K562 (cell line): Measurements from ENCODE around the gene ABHD3. TPM values are rescaled to one million over a fixed set of nuclear protein-coding genes. Genes with fewer than 3 reads are reported as not detected.

ENCODE experiments used
- ARID3A ChIP-seq: IDR thresholded peaks from 2 replicates; pipeline ENCODE4 v1.6.1; 2012; ENCODE audit warnings: low read depth, low read length, improper control_type of control experiment, borderline replicate concordance
- BRCA1 ChIP-seq, 2 experiments: fragments of 450-650 bp in 1 of 2; sonication (generic) in 1 of 2; formaldehyde crosslinking in 1 of 2; IDR thresholded peaks; 2 replicates each; pipeline versions ENCODE4 v1.5.0 to v1.6.1; 2017 to 2020; ENCODE audit warnings: mild to moderate bottlenecking in 1 of 2, missing genetic modification reagents in 1 of 2
- BRD9 ChIP-seq: fragments of 450-650 bp; IDR thresholded peaks from 2 replicates; pipeline ENCODE4 v1.6.1; 2018; ENCODE audit warnings: low read depth; ENCODE audit not compliant: partially characterized antibody
- C11orf30 ChIP-seq: fragments of 450-650 bp; IDR thresholded peaks from 2 replicates; pipeline ENCODE4 v1.6.1; 2016; ENCODE audit warnings: low read depth, mild to moderate bottlenecking
- CBFB ChIP-seq: sonication (generic); formaldehyde crosslinking; IDR thresholded peaks from 2 replicates; pipeline ENCODE4 v1.4.0; 2020; ENCODE audit warnings: mild to moderate bottlenecking, missing genetic modification reagents
- CBX8 ChIP-seq: fragments of 200-600 bp; sonication (generic); IDR thresholded peaks from 2 replicates; pipeline ENCODE4 v1.6.1; 2012; ENCODE audit warnings: borderline replicate concordance, mixed run types, low read depth, mild to moderate bottlenecking, moderate library complexity, mixed read lengths, low read length, control low read depth, inconsistent platforms; ENCODE audit not compliant: poor library complexity, severe bottlenecking; ENCODE audit errors: extremely low read depth
- CC2D1A ChIP-seq: fragments of 450-650 bp; IDR thresholded peaks from 2 replicates; pipeline ENCODE4 v1.6.1; 2017; ENCODE audit warnings: mild to moderate bottlenecking
- DMBX1 ChIP-seq: fragments of 250-450 bp; sonication (Bioruptor Pico); IDR thresholded peaks from 2 replicates; pipeline ENCODE4 v1.8.0; 2022; ENCODE audit warnings: inconsistent platforms, mild to moderate bottlenecking, moderate library complexity, borderline replicate concordance
- EHMT2 ChIP-seq: fragments of 450-650 bp; IDR thresholded peaks from 2 replicates; pipeline ENCODE4 v1.6.1; 2018; ENCODE audit warnings: antibody characterized with exemption
- FOXA3 ChIP-seq, 2 experiments: fragments of 450-650 bp in 1 of 2; sonication (generic) in 1 of 2; formaldehyde crosslinking; IDR thresholded peaks in 1 of 2; conservative IDR thresholded peaks in 1 of 2; 2 replicates each; pipeline versions ENCODE4 v1.4.0 to v1.8.0; 2020 to 2022; ENCODE audit warnings: mild to moderate bottlenecking in 2 of 2, missing genetic modification reagents in 1 of 2
- FOXO4 ChIP-seq: fragments of 450-650 bp; formaldehyde crosslinking; IDR thresholded peaks from 2 replicates; pipeline ENCODE4 v1.4.0; 2020; ENCODE audit warnings: mild to moderate bottlenecking, moderate library complexity
- GTF3C2 ChIP-seq: IDR thresholded peaks from 3 replicates; pipeline ENCODE4 v1.6.1; 2011; ENCODE audit warnings: borderline replicate concordance, mild to moderate bottlenecking, moderate library complexity; ENCODE audit not compliant: insufficient read length; ENCODE audit errors: extremely low read depth
- HNRNPH1 ChIP-seq: fragments of 200-400 bp; formaldehyde crosslinking; optimal IDR thresholded peaks from 2 replicates; pipeline ENCODE3; 2017; ENCODE audit warnings: low read depth, mild to moderate bottlenecking, low read length, moderate library complexity
- MXI1 ChIP-seq: IDR thresholded peaks from 2 replicates; pipeline ENCODE4 v1.6.1; 2011; ENCODE audit warnings: low read depth, mild to moderate bottlenecking, improper control_type of control experiment, low read length
- PHF8 ChIP-seq: fragments of 200-600 bp; sonication (generic); IDR thresholded peaks from 2 replicates; pipeline ENCODE4 v1.6.1; 2012; ENCODE audit warnings: mixed run types, mild to moderate bottlenecking, inconsistent platforms, low read length, moderate library complexity, borderline replicate concordance
- RFX1 ChIP-seq: fragments of 450-650 bp; IDR thresholded peaks from 2 replicates; pipeline ENCODE4 v1.6.1; 2016; ENCODE audit warnings: mild to moderate bottlenecking, moderate library complexity
- SRSF3 ChIP-seq: fragments of 200-400 bp; formaldehyde crosslinking; IDR thresholded peaks from 2 replicates; pipeline ENCODE4 v1.6.1; 2016; ENCODE audit warnings: mild to moderate bottlenecking, low read length, moderate library complexity; ENCODE audit not compliant: insufficient read depth
- TBP ChIP-seq: optimal IDR thresholded peaks from 2 replicates; pipeline ENCODE3; 2011; ENCODE audit warnings: low read depth, low read length, improper control_type of control experiment
- ZNF197 ChIP-seq: fragments of 200-800 bp; sonication (Bioruptor generic); IDR thresholded peaks from 2 replicates; pipeline ENCODE4 v1.6.1; 2016; ENCODE audit warnings: low read depth, missing genetic modification characterization, missing compliant biosample characterization
- ZNF445 ChIP-seq: fragments of 250-450 bp; sonication (Bioruptor Pico); IDR thresholded peaks from 2 replicates; pipeline ENCODE4 v1.4.0; 2020; ENCODE audit warnings: low read depth, mild to moderate bottlenecking, moderate library complexity
- ZNF778 ChIP-seq: fragments of 450-650 bp; formaldehyde crosslinking; IDR thresholded peaks from 2 replicates; pipeline ENCODE4 v1.4.0; 2020; ENCODE audit warnings: mild to moderate bottlenecking, moderate library complexity
- polyA plus RNA-seq, 8 experiments: library from polyadenylated mRNA; depleted of rRNA in 4 of 8; stranded (reverse) in 5 of 8; unstranded in 3 of 8; fragments of >200 nt; fragmentation: Nextera tagmentation in 2 of 8; fragmentation: Illumina TruSeq in 1 of 8; extraction: Ambion mirVana in 2 of 8; extraction: Trizol in 1 of 8; gene quantifications; 2 replicates each; pipeline versions ENCODE4 v1.2.1 to v1.2.3, GENCODE V29; 2011 to 2014; ENCODE audit warnings: inconsistent platforms in 1 of 8, missing spikeins in 1 of 8
- total RNA-seq, 7 experiments: library from RNA; depleted of rRNA in 6 of 7; stranded (reverse); fragments of >200 nt in 6 of 7; fragmentation: Illumina TruSeq in 2 of 7; extraction: Trizol in 2 of 7; gene quantifications; 2 replicates each; pipeline versions ENCODE4 v1.2.1 to v1.2.3, GENCODE V29; 2011 to 2021; ENCODE audit warnings: low replicate concordance in 1 of 7

The ABHD3 gene
- total and polyA plus RNA-seq, 9 of the 15 experiments (the other 6 are each of a cell fraction or from before 2014, with no cell fraction given) = 6.3 to 38.8 (median 19.4) TPM

GRCh38 chr18:21735452-21736015 lies 31.0 kb upstream of the ABHD3 start (continued):
- TF ChIP-seq GTF3C2 = no peak
- no peak for TF ChIP-seq ARID3A
- no peak for TF ChIP-seq FOXO4 (CRISPR knock-in tag)
- TF ChIP-seq SRSF3 = no peak
- peak; percentile 37; the same call in 1 of the 2 replicates for TF ChIP-seq PHF8
- TF ChIP-seq FOXA3 (CRISPR knock-in tag; conservative IDR thresholded peaks at IDR 0.05 in 1 of 2, IDR thresholded peaks at IDR 0.05 in 1 of 2) = peak; percentile 96 to 99
- TF ChIP-seq CBFB (CRISPR knock-in tag) = no peak
- TF ChIP-seq ZNF197 = 0 out of 2 replicates have a peak, but pooled peaks have one; percentile 68
- TF ChIP-seq TBP = no peak
- TF ChIP-seq ZNF778 (CRISPR knock-in tag) = no peak
- TF ChIP-seq RFX1 = no peak
- TF ChIP-seq CBX8 = no peak
- TF ChIP-seq MXI1 = no peak
- no peak for TF ChIP-seq ZNF445 (CRISPR knock-in tag)
- TF ChIP-seq C11orf30 = peak; percentile 79; the same call in 1 of the 2 replicates
- no peak for TF ChIP-seq HNRNPH1
- TF ChIP-seq BRD9 = peak; percentile 69
- TF ChIP-seq EHMT2 = 0 out of 2 replicates have a peak, but pooled peaks have one; percentile 21
- TF ChIP-seq CC2D1A = peak; percentile 42
- TF ChIP-seq DMBX1 (CRISPR knock-in tag) = no peak
- TF ChIP-seq BRCA1 (IDR thresholded peaks at IDR 0.05) = no peak
- no peak for TF ChIP-seq BRCA1 (CRISPR knock-in tag; IDR thresholded peaks at IDR 0.05)
